SU-DHL-6 (cell line): ENCODE data around the gene ELANE.

Experiments
- H2AFZ ChIP-seq: fragments of 200-600 bp; sonication (generic); 2 replicates; pipeline ENCODE4 v1.6.1; 2014; ENCODE audit warnings: low read depth, mild to moderate bottlenecking, moderate library complexity, mixed read lengths, antibody characterized with exemption, low read length; ENCODE audit not compliant: severe bottlenecking
- H3F3A ChIP-seq: fragments of 200-600 bp; shearing (Covaris generic); 2 replicates; pipeline ENCODE4 v1.6.0; 2016; ENCODE audit warnings: antibody characterized with exemption, mild to moderate bottlenecking; ENCODE audit not compliant: insufficient read depth
- H3K27ac ChIP-seq: fragments of 200-600 bp; sonication (generic); 2 replicates; pipeline ENCODE4 v1.5.1; 2016; ENCODE audit warnings: low read depth, mild to moderate bottlenecking, low read length, moderate library complexity, mixed read lengths
- H3K27me3 ChIP-seq: fragments of 200-600 bp; sonication (generic), shearing (Covaris generic); 2 replicates; pipeline ENCODE4 v1.6.0; 2014; ENCODE audit warnings: mild to moderate bottlenecking, low read length
- H3K36me3 ChIP-seq: fragments of 200-600 bp; sonication (generic); 2 replicates; pipeline ENCODE4 v1.6.1; 2014; ENCODE audit warnings: mild to moderate bottlenecking, low read length, mixed read lengths
- H3K4me2 ChIP-seq: fragments of 300-600, 200-600 bp; shearing (Covaris generic), sonication (generic); 2 replicates; pipeline ENCODE4 v1.6.0; 2014; ENCODE audit warnings: low read length, low read depth, mild to moderate bottlenecking; ENCODE audit not compliant: poor library complexity, severe bottlenecking
- H3K4me3 ChIP-seq: fragments of 200-600 bp; sonication (generic); 2 replicates; pipeline ENCODE4 v1.5.1; 2014; ENCODE audit warnings: antibody characterized with exemption, low read length, mild to moderate bottlenecking, mixed read lengths; ENCODE audit not compliant: insufficient read depth, poor library complexity, severe bottlenecking
- H3K79me2 ChIP-seq: fragments of 200-600 bp; sonication (generic); 2 replicates; pipeline ENCODE4 v1.6.1; 2014; ENCODE audit warnings: mild to moderate bottlenecking, low read length, moderate library complexity; ENCODE audit not compliant: insufficient read depth
- H3K9ac ChIP-seq: fragments of 200-600 bp; sonication (generic); 2 replicates; pipeline ENCODE4 v1.7.0; 2014; ENCODE audit warnings: mild to moderate bottlenecking, low read length
- H3K9me2 ChIP-seq: fragments of 200-600 bp; sonication (generic); replicated peaks from 2 replicates; pipeline ENCODE4 v1.6.1; 2014; ENCODE audit warnings: low read length; ENCODE audit not compliant: insufficient read depth
- H3K9me3 ChIP-seq: fragments of 200-600 bp; sonication (generic); 2 replicates; pipeline ENCODE4 v1.6.1; 2014; ENCODE audit warnings: low read length, mixed read lengths; ENCODE audit not compliant: insufficient read depth
- H4K20me1 ChIP-seq: fragments of 200-600 bp; sonication (generic); 2 replicates; pipeline ENCODE4 v1.6.1; 2014; ENCODE audit warnings: low read depth, mild to moderate bottlenecking, antibody characterized with exemption, low read length, moderate library complexity, mixed read lengths
- EZH2phosphoT487 ChIP-seq: fragments of 200-600 bp; sonication (generic), shearing (Covaris generic); conservative IDR thresholded peaks from 2 replicates; pipeline ENCODE4 v1.6.1; 2018; ENCODE audit warnings: mild to moderate bottlenecking, antibody characterized with exemption, low read length, moderate library complexity, mixed read lengths
- TF ChIP-seq, protein P1 (sequence below): fragments of 200-600 bp; sonication (generic); IDR thresholded peaks from one replicate; pipeline ENCODE4 v1.5.1; 2017; ENCODE audit warnings: antibody characterized with exemption, mild to moderate bottlenecking, low read length, moderate library complexity; ENCODE audit not compliant: insufficient read depth, poor library complexity, severe bottlenecking

The ELANE gene

DNA sequence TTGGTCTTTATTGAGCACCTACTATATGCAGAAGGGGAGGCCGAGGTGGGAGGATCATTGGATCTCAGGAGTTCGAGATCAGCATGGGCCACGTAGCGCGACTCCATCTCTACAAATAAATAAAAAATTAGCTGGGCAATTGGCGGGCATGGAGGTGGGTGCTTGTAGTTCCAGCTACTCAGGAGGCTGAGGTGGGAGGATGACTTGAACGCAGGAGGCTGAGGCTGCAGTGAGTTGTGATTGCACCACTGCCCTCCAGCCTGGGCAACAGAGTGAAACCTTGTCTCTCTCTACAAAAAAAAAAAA is 11.2 kb downstream of the ELANE start:
- no peaks in the 10 kb centered on the region for H3K36me3 ChIP-seq
- no peaks in the 10 kb centered on the region for H3K27me3 ChIP-seq
- H3K79me2 ChIP-seq = no peaks in the 10 kb centered on the region
- TF ChIP-seq, protein P1, sequence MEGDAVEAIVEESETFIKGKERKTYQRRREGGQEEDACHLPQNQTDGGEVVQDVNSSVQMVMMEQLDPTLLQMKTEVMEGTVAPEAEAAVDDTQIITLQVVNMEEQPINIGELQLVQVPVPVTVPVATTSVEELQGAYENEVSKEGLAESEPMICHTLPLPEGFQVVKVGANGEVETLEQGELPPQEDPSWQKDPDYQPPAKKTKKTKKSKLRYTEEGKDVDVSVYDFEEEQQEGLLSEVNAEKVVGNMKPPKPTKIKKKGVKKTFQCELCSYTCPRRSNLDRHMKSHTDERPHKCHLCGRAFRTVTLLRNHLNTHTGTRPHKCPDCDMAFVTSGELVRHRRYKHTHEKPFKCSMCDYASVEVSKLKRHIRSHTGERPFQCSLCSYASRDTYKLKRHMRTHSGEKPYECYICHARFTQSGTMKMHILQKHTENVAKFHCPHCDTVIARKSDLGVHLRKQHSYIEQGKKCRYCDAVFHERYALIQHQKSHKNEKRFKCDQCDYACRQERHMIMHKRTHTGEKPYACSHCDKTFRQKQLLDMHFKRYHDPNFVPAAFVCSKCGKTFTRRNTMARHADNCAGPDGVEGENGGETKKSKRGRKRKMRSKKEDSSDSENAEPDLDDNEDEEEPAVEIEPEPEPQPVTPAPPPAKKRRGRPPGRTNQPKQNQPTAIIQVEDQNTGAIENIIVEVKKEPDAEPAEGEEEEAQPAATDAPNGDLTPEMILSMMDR = no peak
- no peak for TF ChIP-seq EZH2phosphoT487
- H3K9me3 ChIP-seq = no peaks in the 10 kb centered on the region
- H3K9me2 ChIP-seq = no peaks in the 10 kb centered on the region
- no peak overlapping the region for H2AFZ ChIP-seq
- no peak overlapping the region for H3K27ac ChIP-seq
- H3K4me3 ChIP-seq = no peak overlapping the region
- no peaks in the 10 kb centered on the region for H3F3A ChIP-seq
- no peaks in the 10 kb centered on the region for H4K20me1 ChIP-seq
- H3K9ac ChIP-seq = no peak overlapping the region
- H3K4me2 ChIP-seq = peak overlapping the region; percentile 41

DNA sequence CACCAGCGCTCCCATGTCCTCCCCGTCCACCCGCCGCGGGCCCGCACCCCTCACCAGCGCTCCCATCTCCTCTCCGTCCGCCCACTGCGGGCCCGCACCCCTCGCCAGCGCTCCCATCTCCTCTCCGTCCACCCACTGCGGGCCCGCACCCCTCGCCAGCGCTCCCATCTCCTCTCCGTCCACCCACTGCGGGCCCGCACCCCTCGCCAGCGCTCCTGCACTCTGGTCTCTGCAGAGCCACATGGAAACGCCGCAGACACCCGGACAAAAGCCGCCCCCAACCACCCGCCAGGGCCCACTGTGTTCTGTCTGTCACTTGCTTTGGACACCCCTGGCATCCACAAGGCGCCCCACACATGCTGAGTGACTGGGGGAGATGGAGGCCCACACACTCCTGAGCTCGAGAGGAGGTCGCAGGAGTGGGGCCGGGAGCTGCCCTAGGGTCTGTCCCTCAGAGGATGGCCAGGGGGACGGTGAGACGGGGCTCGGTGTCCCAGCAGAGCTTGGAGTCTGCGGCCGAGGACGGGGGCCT is 14.7 kb downstream of the ELANE start:
- H3K9ac ChIP-seq = no peak overlapping the region
- H3K27me3 ChIP-seq = no peaks in the 10 kb centered on the region
- H4K20me1 ChIP-seq = no peaks in the 10 kb centered on the region
- H3K4me3 ChIP-seq = no peak overlapping the region
- no peaks in the 10 kb centered on the region for H3K79me2 ChIP-seq
- H3K4me2 ChIP-seq = no peak overlapping the region
- no peak overlapping the region for H2AFZ ChIP-seq
- no peaks in the 10 kb centered on the region for H3K9me2 ChIP-seq
- no peaks in the 10 kb centered on the region for H3K36me3 ChIP-seq
- no peaks in the 10 kb centered on the region for H3K9me3 ChIP-seq
- no peaks in the 10 kb centered on the region for H3F3A ChIP-seq
- H3K27ac ChIP-seq = no peak overlapping the region
- TF ChIP-seq, protein P1 = no peak
- no peak for TF ChIP-seq EZH2phosphoT487

DNA sequence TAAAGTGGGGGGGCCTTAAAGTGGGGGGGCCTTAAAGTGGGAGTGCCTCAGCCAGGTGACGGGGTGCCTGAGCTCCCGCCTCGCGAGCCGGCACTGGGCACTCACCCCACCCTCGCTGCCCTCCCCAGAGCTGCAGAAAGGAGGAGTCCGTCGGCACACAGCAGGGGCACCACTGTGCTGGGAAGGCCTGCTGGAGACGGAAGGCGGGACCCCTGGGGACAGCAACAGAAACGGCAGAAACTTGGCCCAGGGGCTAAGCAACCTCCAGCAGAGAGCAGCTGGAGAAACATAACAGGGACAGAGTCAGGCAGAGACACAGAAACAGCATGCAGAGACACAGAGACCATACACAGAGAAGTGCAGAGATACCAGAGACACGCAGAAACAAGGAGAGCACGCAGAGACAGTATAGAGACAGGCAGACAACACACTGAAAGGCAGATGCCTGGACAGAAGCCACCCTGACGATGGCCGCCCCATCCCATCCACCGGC is 15.2 kb downstream of the ELANE start:
- no peaks in the 10 kb centered on the region for H3K9me3 ChIP-seq
- no peak overlapping the region for H3K27ac ChIP-seq
- no peaks in the 10 kb centered on the region for H3K79me2 ChIP-seq
- no peak overlapping the region for H3K9ac ChIP-seq
- no peaks in the 10 kb centered on the region for H3K9me2 ChIP-seq
- no peaks in the 10 kb centered on the region for H3K27me3 ChIP-seq
- no peak overlapping the region for H2AFZ ChIP-seq
- TF ChIP-seq EZH2phosphoT487 = no peak
- TF ChIP-seq, protein P1 = no peak
- no peak overlapping the region for H3K4me2 ChIP-seq
- H3K36me3 ChIP-seq = no peaks in the 10 kb centered on the region
- H3K4me3 ChIP-seq = no peak overlapping the region
- H3F3A ChIP-seq = no peaks in the 10 kb centered on the region
- H4K20me1 ChIP-seq = no peaks in the 10 kb centered on the region
